Pancreas (tissue), 10 donors: ENCODE data around the gene PUM1. TPM values are rescaled to one million over a fixed set of nuclear protein-coding genes. Genes with fewer than 3 reads are reported as not detected.
A peak's percentile ranks its signal among the peaks of the same experiment; 100 is the strongest.

Experiments
- ATAC-seq, 4 donors: fragments of 200-7000 bp; cut with Tn5 transposase; one replicate each; pipeline versions ENCODE4 v1.8.0 to v1.9.1; 2020; ENCODE audit warnings: mild to moderate bottlenecking in 4 of 4, moderate library complexity in 4 of 4
- DNase-seq, 6 donors: peaks; one replicate each; pipeline ENCODE4 v3.0.0-alpha.2; 2020
- FAIRE-seq: peaks from 2 replicates; lab custom pipeline; 2012; peaks lifted over from hg19 to GRCh38; lab: Jason Lieb, UNC
- H3K27ac ChIP-seq, 4 donors: fragments of 200-600 bp; sonication (generic); 1 replicate in 3 of 4; 2 replicates in 1 of 4; pipeline versions ENCODE4 v1.5.0 to v1.8.0; 2020
- H3K27me3 ChIP-seq, 4 donors: fragments of 200-600 bp; one replicate each; pipeline ENCODE4 v1.8.0; 2021
- H3K36me3 ChIP-seq, 3 donors: fragments of 200-600 bp; sonication (generic) in 1 of 3; one replicate each; pipeline versions ENCODE4 v1.5.0 to v1.8.0; 2020 to 2021
- H3K4me1 ChIP-seq, 3 donors: fragments of 200-600 bp; one replicate each; pipeline ENCODE4 v1.8.0; 2021
- H3K4me3 ChIP-seq, 4 donors: fragments of 200-600 bp; sonication (generic) in 2 of 4; one replicate each; pipeline versions ENCODE4 v1.5.0 to v1.8.0; 2020 to 2021
- H3K9me3 ChIP-seq, 4 donors: fragments of 200-600 bp; one replicate each; pipeline ENCODE4 v1.8.0; 2021
- WGBS, 2 donors: extraction: QIAGEN DNeasy Blood & Tissue Kit; methylation state at CpG; one replicate each; pipeline ENCODE4 v1.1.7; 2013; 5-methylcytosine and 5-hydroxymethylcytosine counted together
- intact Hi-C, 3 donors: fragments of 100-400 bp; cut with DNase I; formaldehyde crosslinking; loops; one replicate each; pipeline versions ENCODE4 v1.11.1 to v1.14.2; 2022
- polyA plus RNA-seq, 2 donors: library from polyadenylated mRNA; stranded (reverse); fragments of 200-250 nt; gene quantifications; one replicate each; pipeline ENCODE4 v1.2.3, GENCODE V29; 2013
- total RNA-seq, 6 donors: library from RNA; stranded (reverse); fragmentation: NEBNext Ultra II Directional in 4 of 6; extraction: Animal tissue kit (Norgen Biotek cat#: 25700) in 4 of 6; gene quantifications; one replicate each; pipeline versions ENCODE4 v1.2.1 to v1.2.4, GENCODE V29; 2021 to 2023
- TF ChIP-seq, protein P1 (sequence below), 4 donors: fragments of 200-600 bp; sonication (generic) in 3 of 4; IDR thresholded peaks; one replicate each; pipeline versions ENCODE4 v1.5.0 to v1.8.0; 2021; ENCODE audit warnings: antibody characterized with exemption in 4 of 4
- donor health status: healthy with polysubstance abuse.
- donor health status: DM: no; HTN: no; CAD: no; lungs with moderate emphysema.
- donor health status: DM: no; HTN: no; CAD: no.
- donor health status: control.
- donor health status: control.
- donor health status: Bipolar disorder and iron deficiency.
- donor health status: DM: yes; HTN: yes; CAD: no.
- donor health status: DM: no; HTN: no; CAD: no.
- donor health status: DM: no; HTN: no; CAD: no.
- donor health status: DM: yes; HTN: yes; CAD: no.

PUM1 gene
- total and polyA plus RNA-seq, 8 donors = 16.9 to 75.8 (median 43.1) TPM

GRCh38 chr1:31012210-31012924, 53.1 kb downstream of the PUM1 start:
- TF ChIP-seq, protein P1, sequence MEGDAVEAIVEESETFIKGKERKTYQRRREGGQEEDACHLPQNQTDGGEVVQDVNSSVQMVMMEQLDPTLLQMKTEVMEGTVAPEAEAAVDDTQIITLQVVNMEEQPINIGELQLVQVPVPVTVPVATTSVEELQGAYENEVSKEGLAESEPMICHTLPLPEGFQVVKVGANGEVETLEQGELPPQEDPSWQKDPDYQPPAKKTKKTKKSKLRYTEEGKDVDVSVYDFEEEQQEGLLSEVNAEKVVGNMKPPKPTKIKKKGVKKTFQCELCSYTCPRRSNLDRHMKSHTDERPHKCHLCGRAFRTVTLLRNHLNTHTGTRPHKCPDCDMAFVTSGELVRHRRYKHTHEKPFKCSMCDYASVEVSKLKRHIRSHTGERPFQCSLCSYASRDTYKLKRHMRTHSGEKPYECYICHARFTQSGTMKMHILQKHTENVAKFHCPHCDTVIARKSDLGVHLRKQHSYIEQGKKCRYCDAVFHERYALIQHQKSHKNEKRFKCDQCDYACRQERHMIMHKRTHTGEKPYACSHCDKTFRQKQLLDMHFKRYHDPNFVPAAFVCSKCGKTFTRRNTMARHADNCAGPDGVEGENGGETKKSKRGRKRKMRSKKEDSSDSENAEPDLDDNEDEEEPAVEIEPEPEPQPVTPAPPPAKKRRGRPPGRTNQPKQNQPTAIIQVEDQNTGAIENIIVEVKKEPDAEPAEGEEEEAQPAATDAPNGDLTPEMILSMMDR (IDR thresholded peaks at IDR 0.05) = no peak
- intact Hi-C loops = no loop called here
- H3K9me3 ChIP-seq = no peaks in the 10 kb centered on the region
- FAIRE-seq = no peak
- H3K27me3 ChIP-seq = no peaks in the 10 kb centered on the region
- no peak overlapping the region for H3K4me3 ChIP-seq
- no peak for DNase-seq
- 86 to 90% methylated on average over 4 of the region's 4 CpGs for WGBS, 2 donors
- H3K27ac ChIP-seq = no peak overlapping the region
- no peaks in the 10 kb centered on the region for H3K36me3 ChIP-seq
- H3K4me1 ChIP-seq = peaks cover 17 to 25% (median 25%) of the 10 kb centered on the region in 3 donors
- ATAC-seq = no peak

DNA sequence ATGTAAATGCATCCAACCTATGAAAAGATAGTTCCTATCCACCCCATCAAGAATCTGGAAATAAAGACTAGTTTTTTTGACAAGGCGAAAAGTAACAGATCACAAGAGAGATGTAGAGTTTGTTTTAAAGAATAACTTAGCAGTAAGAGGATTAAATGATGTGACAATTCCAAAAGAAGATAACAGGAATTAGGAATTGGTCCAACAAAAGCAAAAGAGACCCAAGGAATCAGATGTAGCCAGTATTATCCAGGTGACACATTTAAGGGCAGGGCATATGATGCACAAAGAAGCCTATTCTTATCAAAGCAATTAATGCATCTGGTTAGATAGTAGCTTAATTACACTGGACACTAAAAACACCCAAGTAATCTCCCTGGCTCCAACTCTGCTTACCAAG, 53.8 kb downstream of the PUM1 start:
- ATAC-seq = no peak
- intact Hi-C loops = no loop called here
- TF ChIP-seq, protein P1 (IDR thresholded peaks at IDR 0.05) = no peak
- no peak for DNase-seq
- Histone ChIP-seq H3K4me3 (no peak overlapping the region), H3K27ac (no peak overlapping the region), H3K36me3 (no peaks in the 10 kb centered on the region), H3K4me1 (peaks cover 17 to 22% (median 21%) of the 10 kb centered on the region in 3 donors), H3K9me3 (no peaks in the 10 kb centered on the region), H3K27me3 (no peaks in the 10 kb centered on the region)
- WGBS, 2 donors = 94 to 95% methylated on average over 1 of the region's 1 CpG
- no peak for FAIRE-seq

DNA sequence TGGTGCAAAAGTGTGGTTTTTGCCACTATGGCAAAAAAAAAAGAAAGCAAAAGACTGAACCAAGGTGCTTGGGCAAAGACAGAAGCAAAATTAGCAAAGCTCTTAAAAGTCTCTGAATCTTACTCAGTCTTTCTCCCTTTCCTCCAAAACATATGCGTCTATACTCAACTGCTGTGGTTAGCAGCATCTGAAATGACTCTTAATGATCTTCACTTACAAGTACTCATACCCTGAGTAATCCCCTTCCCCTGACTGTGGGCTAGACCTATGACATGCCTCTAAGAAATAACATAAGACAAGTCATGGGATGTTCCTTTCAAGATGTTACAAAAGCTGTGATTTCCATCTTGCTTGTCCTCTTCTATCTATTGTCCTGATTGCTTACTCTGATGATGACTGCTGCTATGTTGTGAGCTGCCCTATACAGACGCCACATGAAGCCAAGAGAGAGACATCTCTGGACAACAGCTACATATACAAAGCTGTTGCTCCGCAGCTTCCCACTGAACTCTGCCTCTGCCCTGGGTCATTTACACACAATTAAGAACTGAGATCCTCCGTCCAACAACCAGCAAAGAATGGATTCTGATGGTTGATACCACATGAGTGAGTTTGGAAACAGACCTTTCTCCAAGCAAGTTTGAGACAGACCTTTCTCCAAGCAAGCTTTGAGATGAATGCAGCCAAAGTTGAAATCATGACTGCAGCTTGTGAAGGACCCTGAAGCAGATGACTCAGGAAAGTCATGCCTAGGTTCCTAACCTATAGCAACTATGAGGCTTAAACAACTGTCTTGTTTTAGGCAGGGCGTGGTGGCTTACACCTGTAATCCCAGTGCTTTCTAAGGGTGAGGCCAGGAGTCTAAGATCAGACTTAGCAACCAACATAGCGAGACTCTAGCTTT, 55.2 kb downstream of the PUM1 start:
- FAIRE-seq (no peak), DNase-seq (no peak), ATAC-seq (peak in 2 of 4 donors; percentile 20)
- intact Hi-C loops = no loop called here
- Histone ChIP-seq H3K27ac (no peak overlapping the region), H3K4me1 (peaks cover 17 to 22% (median 21%) of the 10 kb centered on the region in 3 donors), H3K4me3 (no peak overlapping the region), H3K9me3 (no peaks in the 10 kb centered on the region), H3K27me3 (no peaks in the 10 kb centered on the region), H3K36me3 (no peaks in the 10 kb centered on the region)
- 79 to 82% methylated on average over 6 of the region's 6 CpGs for whole genome bisulfite sequencing, 2 donors
- TF ChIP-seq, protein P1 (IDR thresholded peaks at IDR 0.05) = no peak

DNA sequence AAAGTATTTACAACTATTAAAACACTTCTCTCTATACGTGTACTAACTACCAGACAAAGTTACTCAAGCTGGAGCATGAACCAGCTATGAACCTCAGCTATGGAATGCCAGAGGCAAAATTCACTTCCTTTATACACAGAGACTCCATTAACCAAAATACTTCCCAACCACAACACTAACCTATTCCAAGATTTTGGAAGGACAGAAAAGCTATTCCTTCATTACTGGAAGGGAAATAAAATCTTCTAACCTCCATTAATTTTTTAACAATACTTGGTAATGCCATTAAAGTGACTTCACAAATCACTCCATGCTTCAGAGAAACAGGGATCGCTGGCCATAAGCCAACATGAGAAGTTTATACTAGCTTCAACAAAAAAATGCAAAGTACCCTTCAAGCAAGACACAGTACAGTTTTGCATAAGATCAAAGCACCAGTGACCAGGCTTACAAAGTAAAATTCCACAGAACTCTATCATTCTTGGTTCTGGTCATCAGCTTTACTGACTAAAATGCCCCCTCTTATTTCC, 58.0 kb downstream of the PUM1 start:
- intact Hi-C loops = no loop called here

More for the DNA sequence above, 58.0 kb downstream of the PUM1 start:
- 92% methylated on average over 2 of the region's 2 CpGs for WGBS, 2 donors
- TF ChIP-seq, protein P1 (IDR thresholded peaks at IDR 0.05) = no peak
- Histone ChIP-seq H3K4me3 (no peak overlapping the region), H3K27me3 (no peaks in the 10 kb centered on the region), H3K36me3 (no peaks in the 10 kb centered on the region), H3K4me1 (peaks cover under 1 to 5% (median 5%) of the 10 kb centered on the region in 3 donors), H3K9me3 (no peaks in the 10 kb centered on the region), H3K27ac (no peak overlapping the region)
- DNase-seq (no peak), ATAC-seq (peak in 1 of 4 donors; percentile 33), FAIRE-seq (no peak)
